ENCODE data around the gene TEX22.

TEX22 gene

DNA sequence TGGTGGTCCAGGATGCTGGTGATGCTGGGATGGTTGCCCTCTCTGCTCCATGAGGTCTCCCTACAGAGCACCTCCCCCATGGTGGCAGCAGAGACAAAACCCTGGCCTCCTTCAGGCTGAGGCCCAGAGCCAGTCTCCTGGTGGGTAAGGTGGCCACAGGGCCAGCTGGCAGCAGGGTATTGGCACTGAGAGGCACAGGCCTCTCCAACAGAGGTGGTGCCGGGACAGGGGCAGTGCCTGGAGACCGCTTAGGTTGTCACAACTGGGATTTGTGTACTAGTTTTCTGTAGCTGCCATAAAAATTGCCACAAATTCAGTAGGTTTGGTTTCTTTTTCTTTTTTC is 15.2 kb downstream of the TEX22 start:
- peaks cover 39% of the 10 kb centered on the region for H3K27me3 ChIP-seq (ENCODE audit: control insufficient read depth, low read length)
- no peak overlapping the region for H3K4me2 ChIP-seq (ENCODE audit: low read length)
- TF ChIP-seq, protein P1, sequence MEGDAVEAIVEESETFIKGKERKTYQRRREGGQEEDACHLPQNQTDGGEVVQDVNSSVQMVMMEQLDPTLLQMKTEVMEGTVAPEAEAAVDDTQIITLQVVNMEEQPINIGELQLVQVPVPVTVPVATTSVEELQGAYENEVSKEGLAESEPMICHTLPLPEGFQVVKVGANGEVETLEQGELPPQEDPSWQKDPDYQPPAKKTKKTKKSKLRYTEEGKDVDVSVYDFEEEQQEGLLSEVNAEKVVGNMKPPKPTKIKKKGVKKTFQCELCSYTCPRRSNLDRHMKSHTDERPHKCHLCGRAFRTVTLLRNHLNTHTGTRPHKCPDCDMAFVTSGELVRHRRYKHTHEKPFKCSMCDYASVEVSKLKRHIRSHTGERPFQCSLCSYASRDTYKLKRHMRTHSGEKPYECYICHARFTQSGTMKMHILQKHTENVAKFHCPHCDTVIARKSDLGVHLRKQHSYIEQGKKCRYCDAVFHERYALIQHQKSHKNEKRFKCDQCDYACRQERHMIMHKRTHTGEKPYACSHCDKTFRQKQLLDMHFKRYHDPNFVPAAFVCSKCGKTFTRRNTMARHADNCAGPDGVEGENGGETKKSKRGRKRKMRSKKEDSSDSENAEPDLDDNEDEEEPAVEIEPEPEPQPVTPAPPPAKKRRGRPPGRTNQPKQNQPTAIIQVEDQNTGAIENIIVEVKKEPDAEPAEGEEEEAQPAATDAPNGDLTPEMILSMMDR (IDR thresholded peaks at IDR 0.05; ENCODE audit: low read depth, low read length, poor library complexity, severe bottlenecking), result no peak
- no peak for TF ChIP-seq EZH2phosphoT487 (IDR thresholded peaks at IDR 0.05; ENCODE audit: borderline replicate concordance, low read length)
- H3K36me3 ChIP-seq (ENCODE audit: control insufficient read depth, low read length), result no peaks in the 10 kb centered on the region
- no peak overlapping the region for H3K27ac ChIP-seq (ENCODE audit: low read depth, low read length)
- H3K4me1 ChIP-seq (ENCODE audit: control insufficient read depth, low read length), result peaks cover 13% of the 10 kb centered on the region
- H3K9me2 ChIP-seq (replicated peaks; ENCODE audit: control insufficient read depth, low read length), result no peaks in the 10 kb centered on the region
- no peaks in the 10 kb centered on the region; the same call in 1 of the 2 replicates for H3F3A ChIP-seq (ENCODE audit: control insufficient read depth, insufficient read depth)
- H3K9me3 ChIP-seq (ENCODE audit: control insufficient read depth, insufficient read depth, low read length), result no peaks in the 10 kb centered on the region
- H3K4me3 ChIP-seq (ENCODE audit: low read length), result no peak overlapping the region
- H4K20me1 ChIP-seq (ENCODE audit: control insufficient read depth, insufficient read depth, low read depth, low read length), result peaks cover 2% of the 10 kb centered on the region; the same call in 1 of the 2 replicates
- H3K79me2 ChIP-seq (ENCODE audit: control insufficient read depth, low read length), result no peaks in the 10 kb centered on the region

DNA sequence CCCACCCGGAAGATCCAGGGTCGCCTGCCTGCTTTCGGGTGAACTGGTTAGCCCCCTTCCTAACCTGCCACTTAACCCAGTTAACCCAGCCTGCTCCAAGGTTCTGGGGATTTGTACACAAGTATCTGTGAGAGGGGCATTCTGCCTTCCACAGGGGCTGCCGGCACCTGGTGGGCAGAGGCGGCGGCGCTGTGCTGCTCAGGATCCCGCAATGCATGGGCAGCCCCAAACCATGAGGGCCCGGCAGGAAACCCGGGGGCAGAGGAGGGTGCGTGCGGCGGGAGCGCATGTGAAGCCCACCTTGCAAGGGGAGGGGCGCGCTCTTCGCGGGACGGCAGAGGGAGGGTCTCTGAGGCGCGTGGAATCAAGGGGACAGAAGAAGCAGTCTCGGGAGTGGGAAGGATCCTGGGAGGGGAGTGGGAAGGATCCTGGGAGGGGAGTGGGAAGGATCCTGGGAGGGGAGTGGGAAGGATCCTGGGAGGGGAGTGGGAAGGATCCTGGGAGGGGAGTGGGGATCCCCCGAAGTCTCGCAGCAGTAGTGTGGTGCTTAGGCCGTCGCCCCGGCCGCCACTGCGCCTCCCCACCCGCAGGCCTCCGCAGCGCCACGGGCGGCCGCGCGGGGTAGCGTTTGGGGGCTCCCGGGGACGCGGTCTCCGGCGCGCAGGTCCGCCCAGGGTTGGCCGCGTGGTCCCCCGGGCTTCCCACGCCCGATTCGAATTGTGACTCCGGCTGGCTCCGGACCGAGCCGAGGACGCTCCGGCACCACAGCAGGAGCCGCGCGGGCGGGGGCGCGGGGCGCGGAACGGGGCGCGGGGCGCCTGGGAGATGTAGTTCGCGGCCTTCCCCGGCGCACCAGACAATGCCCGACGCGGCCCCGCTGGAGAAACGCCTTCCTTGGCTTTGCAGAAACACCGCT is 16.4 kb downstream of the TEX22 start:
- no peak overlapping the region for H3K27ac ChIP-seq (ENCODE audit: low read depth, low read length)
- H3F3A ChIP-seq (ENCODE audit: control insufficient read depth, insufficient read depth), result no peaks in the 10 kb centered on the region; the same call in 1 of the 2 replicates
- H3K4me1 ChIP-seq (ENCODE audit: control insufficient read depth, low read length), result peaks cover 17% of the 10 kb centered on the region
- H3K4me3 ChIP-seq (ENCODE audit: low read length), result peak overlapping the region; percentile 61
- no peaks in the 10 kb centered on the region for H3K9me3 ChIP-seq (ENCODE audit: control insufficient read depth, insufficient read depth, low read length)
- H3K4me2 ChIP-seq (ENCODE audit: low read length), result peak overlapping the region; percentile 59
- H3K36me3 ChIP-seq (ENCODE audit: control insufficient read depth, low read length), result no peaks in the 10 kb centered on the region
- H4K20me1 ChIP-seq (ENCODE audit: control insufficient read depth, insufficient read depth, low read depth, low read length), result peaks cover 2% of the 10 kb centered on the region; the same call in 1 of the 2 replicates
- H3K9me2 ChIP-seq (replicated peaks; ENCODE audit: control insufficient read depth, low read length), result no peaks in the 10 kb centered on the region
- TF ChIP-seq, protein P1 (IDR thresholded peaks at IDR 0.05; ENCODE audit: low read depth, low read length, poor library complexity, severe bottlenecking), result peak; percentile 59
- TF ChIP-seq EZH2phosphoT487 (IDR thresholded peaks at IDR 0.05; ENCODE audit: borderline replicate concordance, low read length), result 0 out of 2 replicates have a peak, but pooled peaks have one; percentile 49
- H3K27me3 ChIP-seq (ENCODE audit: control insufficient read depth, low read length), result peaks cover 46% of the 10 kb centered on the region
- peaks cover 4% of the 10 kb centered on the region for H3K79me2 ChIP-seq (ENCODE audit: control insufficient read depth, low read length)

DNA sequence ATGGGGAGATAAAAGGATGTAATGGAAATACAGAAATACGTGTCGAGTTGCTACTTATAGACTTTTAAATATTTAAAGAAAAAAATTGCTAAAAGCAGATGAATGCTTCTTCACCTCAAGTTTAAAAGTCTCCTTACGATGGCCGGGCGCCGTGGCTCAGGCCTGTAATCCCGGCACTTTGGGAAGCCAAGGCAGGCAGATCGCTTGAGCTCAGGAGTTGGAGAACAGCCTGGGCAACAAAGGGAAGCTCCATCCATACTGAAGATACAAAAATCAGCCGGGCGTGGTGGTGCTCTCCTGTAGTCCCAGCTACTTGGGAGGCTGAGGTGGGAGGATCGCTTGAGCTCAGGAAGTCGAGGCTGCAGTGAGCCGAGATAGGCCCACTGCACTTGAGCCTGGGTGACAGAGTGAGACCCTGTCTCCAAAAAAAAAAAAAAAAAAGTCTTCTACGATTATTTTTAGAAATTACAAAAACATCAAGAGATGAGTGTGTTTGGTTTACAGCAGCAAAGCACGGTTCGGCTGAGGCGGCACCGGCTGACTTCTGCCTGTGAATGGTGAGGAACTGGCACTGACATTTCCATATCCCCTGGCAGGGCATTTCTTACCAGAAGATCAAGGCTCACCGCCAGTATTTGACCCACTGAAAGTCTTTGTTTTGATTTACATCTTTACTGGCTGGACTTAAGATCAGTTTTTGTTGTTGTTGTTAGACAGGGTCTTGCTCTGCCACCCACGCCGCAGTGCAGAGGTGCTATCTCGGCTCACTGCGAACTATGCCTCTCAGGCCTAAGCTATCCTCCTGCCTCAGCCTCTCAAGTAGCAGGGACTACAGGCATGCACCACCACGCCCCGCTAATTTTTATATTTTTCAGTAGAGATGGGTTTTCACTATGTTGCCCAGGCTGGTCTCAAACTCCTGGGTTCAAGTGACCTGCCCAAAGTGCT is 17.4 kb downstream of the TEX22 start:
- peak overlapping the region; percentile 59 for H3K4me2 ChIP-seq (ENCODE audit: low read length)
- H3K4me3 ChIP-seq (ENCODE audit: low read length), result peak overlapping the region; percentile 61
- no peaks in the 10 kb centered on the region for H3K9me2 ChIP-seq (replicated peaks; ENCODE audit: control insufficient read depth, low read length)
- no peak overlapping the region for H3K27ac ChIP-seq (ENCODE audit: low read depth, low read length)
- TF ChIP-seq EZH2phosphoT487 (IDR thresholded peaks at IDR 0.05; ENCODE audit: borderline replicate concordance, low read length), result no peak
- TF ChIP-seq, protein P1 (IDR thresholded peaks at IDR 0.05; ENCODE audit: low read depth, low read length, poor library complexity, severe bottlenecking), result no peak
- peaks cover 17% of the 10 kb centered on the region for H3K4me1 ChIP-seq (ENCODE audit: control insufficient read depth, low read length)
- peaks cover 10% of the 10 kb centered on the region for H3K79me2 ChIP-seq (ENCODE audit: control insufficient read depth, low read length)
- no peaks in the 10 kb centered on the region for H3K9me3 ChIP-seq (ENCODE audit: control insufficient read depth, insufficient read depth, low read length)
- no peaks in the 10 kb centered on the region; the same call in 1 of the 2 replicates for H3F3A ChIP-seq (ENCODE audit: control insufficient read depth, insufficient read depth)
- peaks cover 2% of the 10 kb centered on the region; the same call in 1 of the 2 replicates for H4K20me1 ChIP-seq (ENCODE audit: control insufficient read depth, insufficient read depth, low read depth, low read length)
- peaks cover 3% of the 10 kb centered on the region for H3K36me3 ChIP-seq (ENCODE audit: control insufficient read depth, low read length)
- peaks cover 41% of the 10 kb centered on the region for H3K27me3 ChIP-seq (ENCODE audit: control insufficient read depth, low read length)
